H1 (cell line): ENCODE data around the gene FBXL5. TPM values are rescaled to one million over a fixed set of nuclear protein-coding genes. Genes with fewer than 3 reads are reported as not detected.

ENCODE experiments used
- CHD2 ChIP-seq: IDR thresholded peaks from 2 replicates; pipeline ENCODE4 v1.6.1; 2012; ENCODE audit warnings: low read length, improper control_type of control experiment
- EZH2 ChIP-seq: fragments of 200-600 bp; sonication (generic); IDR thresholded peaks from 2 replicates; pipeline ENCODE4 v1.7.1; 2012; ENCODE audit warnings: low read depth, mild to moderate bottlenecking, moderate library complexity, low read length, inconsistent platforms; ENCODE audit not compliant: severe bottlenecking
- RFX5 ChIP-seq: IDR thresholded peaks from 2 replicates; pipeline ENCODE4 v1.6.1; 2011; ENCODE audit warnings: low read depth, low read length, improper control_type of control experiment, borderline replicate concordance
- SAP30 ChIP-seq: fragments of 300-600 bp; sonication (generic); IDR thresholded peaks from 2 replicates; pipeline ENCODE4 v1.7.1; 2012; ENCODE audit warnings: low read length, moderate library complexity, mild to moderate bottlenecking, inconsistent platforms; ENCODE audit not compliant: insufficient read depth, insufficient replicate concordance
- SIN3A ChIP-seq, 2 experiments: IDR thresholded peaks in 1 of 2; conservative IDR thresholded peaks in 1 of 2; 2 replicates each; pipeline ENCODE4 v1.6.1; 2011 to 2012; ENCODE audit warnings: low read length in 2 of 2, improper control_type of control experiment in 1 of 2, low read depth in 1 of 2, mild to moderate bottlenecking in 1 of 2
- SIRT6 ChIP-seq: IDR thresholded peaks from one replicate; pipeline ENCODE4 v1.7.1; 2012; ENCODE audit warnings: low read length, inconsistent platforms
- TCF12 ChIP-seq: IDR thresholded peaks from 2 replicates; pipeline ENCODE4 v1.6.1; 2011; ENCODE audit warnings: low read depth, mild to moderate bottlenecking, low read length
- YY1 ChIP-seq: IDR thresholded peaks from 2 replicates; pipeline ENCODE4 v1.6.1; 2011; ENCODE audit warnings: low read depth, mild to moderate bottlenecking, low read length
- polyA plus RNA-seq, 7 experiments: library from polyadenylated mRNA; depleted of rRNA in 3 of 7; stranded (reverse) in 5 of 7; unstranded in 2 of 7; fragments of >200 nt in 5 of 7; fragments of 200-250 nt in 2 of 7; gene quantifications; 1 replicate in 5 of 7; 2 replicates in 1 of 7; 4 replicates in 1 of 7; pipeline versions ENCODE4 v1.2.1 to v1.2.3, GENCODE V29; 2011 to 2013; ENCODE audit warnings: missing spikeins in 2 of 7, mixed read lengths in 2 of 7
- total RNA-seq: library from RNA; stranded (reverse); fragmentation: NEBNext Ultra II Directional; extraction: Animal tissue kit (Norgen Biotek cat#: 25700); gene quantifications from 2 replicates; pipeline ENCODE4 v1.2.1, GENCODE V29; 2021
- TF ChIP-seq, protein P1 (sequence below): fragments of 300-600 bp; sonication (generic); IDR thresholded peaks from 2 replicates; pipeline ENCODE4 v1.7.1; 2012; ENCODE audit warnings: low read length, moderate library complexity, mild to moderate bottlenecking, inconsistent platforms; ENCODE audit not compliant: insufficient replicate concordance
- TF ChIP-seq, protein P2 (sequence below): IDR thresholded peaks from 2 replicates; pipeline ENCODE4 v1.6.1; 2012; ENCODE audit warnings: inconsistent platforms

Gene FBXL5
- total and polyA plus RNA-seq, 2 of the 8 experiments (the other 6 are each of a cell fraction or from before 2014, with no cell fraction given), result 34.6 to 62.7 TPM

DNA sequence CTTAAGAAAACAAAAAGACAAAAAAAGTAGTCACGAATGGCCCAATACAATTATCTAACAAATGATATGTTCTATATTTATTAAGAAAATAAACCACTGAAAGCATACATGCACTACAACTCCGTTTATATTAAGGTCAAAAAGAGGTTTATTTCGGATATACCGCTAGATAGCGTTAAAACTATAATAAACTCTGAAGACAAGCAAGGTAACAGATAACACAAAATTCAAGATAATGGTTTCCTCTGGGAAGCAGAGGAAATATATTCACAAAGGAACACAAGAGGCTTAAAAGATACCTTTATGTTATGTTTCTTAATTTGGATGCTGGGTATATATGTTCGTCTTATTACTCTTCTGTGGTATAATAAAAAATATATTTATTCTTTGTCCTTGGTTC, 21.7 kb upstream of the FBXL5 start (continued):
- TF ChIP-seq, protein P1, sequence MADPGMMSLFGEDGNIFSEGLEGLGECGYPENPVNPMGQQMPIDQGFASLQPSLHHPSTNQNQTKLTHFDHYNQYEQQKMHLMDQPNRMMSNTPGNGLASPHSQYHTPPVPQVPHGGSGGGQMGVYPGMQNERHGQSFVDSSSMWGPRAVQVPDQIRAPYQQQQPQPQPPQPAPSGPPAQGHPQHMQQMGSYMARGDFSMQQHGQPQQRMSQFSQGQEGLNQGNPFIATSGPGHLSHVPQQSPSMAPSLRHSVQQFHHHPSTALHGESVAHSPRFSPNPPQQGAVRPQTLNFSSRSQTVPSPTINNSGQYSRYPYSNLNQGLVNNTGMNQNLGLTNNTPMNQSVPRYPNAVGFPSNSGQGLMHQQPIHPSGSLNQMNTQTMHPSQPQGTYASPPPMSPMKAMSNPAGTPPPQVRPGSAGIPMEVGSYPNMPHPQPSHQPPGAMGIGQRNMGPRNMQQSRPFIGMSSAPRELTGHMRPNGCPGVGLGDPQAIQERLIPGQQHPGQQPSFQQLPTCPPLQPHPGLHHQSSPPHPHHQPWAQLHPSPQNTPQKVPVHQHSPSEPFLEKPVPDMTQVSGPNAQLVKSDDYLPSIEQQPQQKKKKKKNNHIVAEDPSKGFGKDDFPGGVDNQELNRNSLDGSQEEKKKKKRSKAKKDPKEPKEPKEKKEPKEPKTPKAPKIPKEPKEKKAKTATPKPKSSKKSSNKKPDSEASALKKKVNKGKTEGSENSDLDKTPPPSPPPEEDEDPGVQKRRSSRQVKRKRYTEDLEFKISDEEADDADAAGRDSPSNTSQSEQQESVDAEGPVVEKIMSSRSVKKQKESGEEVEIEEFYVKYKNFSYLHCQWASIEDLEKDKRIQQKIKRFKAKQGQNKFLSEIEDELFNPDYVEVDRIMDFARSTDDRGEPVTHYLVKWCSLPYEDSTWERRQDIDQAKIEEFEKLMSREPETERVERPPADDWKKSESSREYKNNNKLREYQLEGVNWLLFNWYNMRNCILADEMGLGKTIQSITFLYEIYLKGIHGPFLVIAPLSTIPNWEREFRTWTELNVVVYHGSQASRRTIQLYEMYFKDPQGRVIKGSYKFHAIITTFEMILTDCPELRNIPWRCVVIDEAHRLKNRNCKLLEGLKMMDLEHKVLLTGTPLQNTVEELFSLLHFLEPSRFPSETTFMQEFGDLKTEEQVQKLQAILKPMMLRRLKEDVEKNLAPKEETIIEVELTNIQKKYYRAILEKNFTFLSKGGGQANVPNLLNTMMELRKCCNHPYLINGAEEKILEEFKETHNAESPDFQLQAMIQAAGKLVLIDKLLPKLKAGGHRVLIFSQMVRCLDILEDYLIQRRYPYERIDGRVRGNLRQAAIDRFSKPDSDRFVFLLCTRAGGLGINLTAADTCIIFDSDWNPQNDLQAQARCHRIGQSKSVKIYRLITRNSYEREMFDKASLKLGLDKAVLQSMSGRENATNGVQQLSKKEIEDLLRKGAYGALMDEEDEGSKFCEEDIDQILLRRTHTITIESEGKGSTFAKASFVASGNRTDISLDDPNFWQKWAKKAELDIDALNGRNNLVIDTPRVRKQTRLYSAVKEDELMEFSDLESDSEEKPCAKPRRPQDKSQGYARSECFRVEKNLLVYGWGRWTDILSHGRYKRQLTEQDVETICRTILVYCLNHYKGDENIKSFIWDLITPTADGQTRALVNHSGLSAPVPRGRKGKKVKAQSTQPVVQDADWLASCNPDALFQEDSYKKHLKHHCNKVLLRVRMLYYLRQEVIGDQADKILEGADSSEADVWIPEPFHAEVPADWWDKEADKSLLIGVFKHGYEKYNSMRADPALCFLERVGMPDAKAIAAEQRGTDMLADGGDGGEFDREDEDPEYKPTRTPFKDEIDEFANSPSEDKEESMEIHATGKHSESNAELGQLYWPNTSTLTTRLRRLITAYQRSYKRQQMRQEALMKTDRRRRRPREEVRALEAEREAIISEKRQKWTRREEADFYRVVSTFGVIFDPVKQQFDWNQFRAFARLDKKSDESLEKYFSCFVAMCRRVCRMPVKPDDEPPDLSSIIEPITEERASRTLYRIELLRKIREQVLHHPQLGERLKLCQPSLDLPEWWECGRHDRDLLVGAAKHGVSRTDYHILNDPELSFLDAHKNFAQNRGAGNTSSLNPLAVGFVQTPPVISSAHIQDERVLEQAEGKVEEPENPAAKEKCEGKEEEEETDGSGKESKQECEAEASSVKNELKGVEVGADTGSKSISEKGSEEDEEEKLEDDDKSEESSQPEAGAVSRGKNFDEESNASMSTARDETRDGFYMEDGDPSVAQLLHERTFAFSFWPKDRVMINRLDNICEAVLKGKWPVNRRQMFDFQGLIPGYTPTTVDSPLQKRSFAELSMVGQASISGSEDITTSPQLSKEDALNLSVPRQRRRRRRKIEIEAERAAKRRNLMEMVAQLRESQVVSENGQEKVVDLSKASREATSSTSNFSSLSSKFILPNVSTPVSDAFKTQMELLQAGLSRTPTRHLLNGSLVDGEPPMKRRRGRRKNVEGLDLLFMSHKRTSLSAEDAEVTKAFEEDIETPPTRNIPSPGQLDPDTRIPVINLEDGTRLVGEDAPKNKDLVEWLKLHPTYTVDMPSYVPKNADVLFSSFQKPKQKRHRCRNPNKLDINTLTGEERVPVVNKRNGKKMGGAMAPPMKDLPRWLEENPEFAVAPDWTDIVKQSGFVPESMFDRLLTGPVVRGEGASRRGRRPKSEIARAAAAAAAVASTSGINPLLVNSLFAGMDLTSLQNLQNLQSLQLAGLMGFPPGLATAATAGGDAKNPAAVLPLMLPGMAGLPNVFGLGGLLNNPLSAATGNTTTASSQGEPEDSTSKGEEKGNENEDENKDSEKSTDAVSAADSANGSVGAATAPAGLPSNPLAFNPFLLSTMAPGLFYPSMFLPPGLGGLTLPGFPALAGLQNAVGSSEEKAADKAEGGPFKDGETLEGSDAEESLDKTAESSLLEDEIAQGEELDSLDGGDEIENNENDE, result no peak
- no peak for TF ChIP-seq TCF12
- no peak for TF ChIP-seq EZH2
- TF ChIP-seq SIN3A (conservative IDR thresholded peaks at IDR 0.05 in 1 of 2, IDR thresholded peaks at IDR 0.05 in 1 of 2; ENCODE audit: low read depth in 1 of 2, low read length in 2 of 2), result no peak
- TF ChIP-seq SIRT6, result no peak
- no peak for TF ChIP-seq RFX5
- TF ChIP-seq, protein P2, sequence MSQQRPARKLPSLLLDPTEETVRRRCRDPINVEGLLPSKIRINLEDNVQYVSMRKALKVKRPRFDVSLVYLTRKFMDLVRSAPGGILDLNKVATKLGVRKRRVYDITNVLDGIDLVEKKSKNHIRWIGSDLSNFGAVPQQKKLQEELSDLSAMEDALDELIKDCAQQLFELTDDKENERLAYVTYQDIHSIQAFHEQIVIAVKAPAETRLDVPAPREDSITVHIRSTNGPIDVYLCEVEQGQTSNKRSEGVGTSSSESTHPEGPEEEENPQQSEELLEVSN, result no peak
- no peak for TF ChIP-seq CHD2
- no peak for TF ChIP-seq YY1
- TF ChIP-seq SAP30, result no peak
